ENCODE data around the gene TMEM266.

The TMEM266 gene

GRCh38 chr15:76061700-76062099, 1.9 kb downstream of the TMEM266 start:
- H4K91ac ChIP-seq (ENCODE audit: low read length): no peak overlapping the region
- H3K9ac ChIP-seq (ENCODE audit: low read length): no peak overlapping the region
- H2BK5ac ChIP-seq (ENCODE audit: low read depth, low read length, poor library complexity, severe bottlenecking): no peak overlapping the region
- no peaks in the 10 kb centered on the region for H3K79me1 ChIP-seq (replicated peaks; ENCODE audit: low read length, poor library complexity, severe bottlenecking)
- no peak overlapping the region for H2AK5ac ChIP-seq (ENCODE audit: low read length, severe bottlenecking)
- H2AFZ ChIP-seq (ENCODE audit: low read depth, low read length): no peak overlapping the region
- no peak overlapping the region for H3K18ac ChIP-seq (ENCODE audit: low read depth in 1 of 2, low read length in 2 of 2)
- no peaks in the 10 kb centered on the region for H3K9me3 ChIP-seq (ENCODE audit: control insufficient read depth, low read length)
- no peak overlapping the region for H3K4me3 ChIP-seq (ENCODE audit: insufficient read depth in 1 of 2, low read depth in 1 of 2, low read length in 2 of 2)
- no peak overlapping the region for H2BK120ac ChIP-seq (ENCODE audit: low read depth, low read length)
- no peak overlapping the region for H2BK15ac ChIP-seq (ENCODE audit: low read depth, poor library complexity, severe bottlenecking)
- no peak overlapping the region for H3K14ac ChIP-seq (ENCODE audit: low read length in 2 of 2)
- H3K36me3 ChIP-seq (ENCODE audit: control insufficient read depth in 1 of 2, insufficient read depth in 2 of 2, low read depth in 1 of 2, low read length in 2 of 2): no peaks in the 10 kb centered on the region
- 88% methylated on average over 2 of the region's 5 CpGs for WGBS
- peaks cover 75 to 88% of the 10 kb centered on the region in 2 experiments for H3K27me3 ChIP-seq (ENCODE audit: control insufficient read depth in 1 of 2, insufficient read depth in 1 of 2, low read length in 2 of 2)
- no peak for DNase-seq
- no peak overlapping the region for H3K4me2 ChIP-seq (ENCODE audit: low read length, poor library complexity, severe bottlenecking)
- peaks cover 9% of the 10 kb centered on the region for H3K4me1 ChIP-seq (ENCODE audit: control insufficient read depth, insufficient read depth, low read depth, low read length)
- no peak overlapping the region for H2BK12ac ChIP-seq (ENCODE audit: low read length in 2 of 2)
- no peak overlapping the region for H4K8ac ChIP-seq (ENCODE audit: low read length)
- H3K23ac ChIP-seq (ENCODE audit: low read length in 2 of 2): no peak overlapping the region
- H3K27ac ChIP-seq (ENCODE audit: low read length, poor library complexity, severe bottlenecking): no peak overlapping the region
- no peak overlapping the region for H3K4ac ChIP-seq (ENCODE audit: low read depth in 1 of 2, low read length in 2 of 2)

DNA sequence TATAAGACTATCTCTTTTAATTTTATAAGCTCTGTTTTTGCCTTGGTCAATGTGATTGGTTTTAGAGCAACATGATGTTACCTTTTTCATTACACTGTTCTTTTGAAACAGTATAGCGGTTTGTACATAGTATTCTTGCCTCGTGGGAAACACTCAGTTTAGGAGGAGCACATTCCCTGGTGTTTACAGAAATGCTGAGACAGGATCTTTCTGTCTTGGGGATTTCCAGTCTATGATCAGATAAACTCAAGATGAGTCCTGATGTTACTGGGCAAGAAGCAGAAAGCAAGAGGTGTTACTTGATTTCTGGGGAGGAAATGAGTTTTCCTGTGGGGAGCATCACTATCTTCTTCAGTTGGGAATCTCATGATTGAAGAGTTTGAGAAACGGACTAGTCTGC, 2.5 kb downstream of the TMEM266 start:
- H2BK15ac ChIP-seq (ENCODE audit: low read depth, poor library complexity, severe bottlenecking): no peak overlapping the region
- no peak overlapping the region for H2AK5ac ChIP-seq (ENCODE audit: low read length, severe bottlenecking)
- no peak overlapping the region for H3K27ac ChIP-seq (ENCODE audit: low read length, poor library complexity, severe bottlenecking)
- no peak overlapping the region for H4K8ac ChIP-seq (ENCODE audit: low read length)
- 45% methylated on average over 3 of the region's 3 CpGs for WGBS
- H3K9me3 ChIP-seq (ENCODE audit: control insufficient read depth, low read length): no peaks in the 10 kb centered on the region
- no peak overlapping the region for H4K91ac ChIP-seq (ENCODE audit: low read length)
- H3K9ac ChIP-seq (ENCODE audit: low read length): no peak overlapping the region
- H3K4ac ChIP-seq (ENCODE audit: low read depth in 1 of 2, low read length in 2 of 2): no peak overlapping the region
- peaks cover 9% of the 10 kb centered on the region for H3K4me1 ChIP-seq (ENCODE audit: control insufficient read depth, insufficient read depth, low read depth, low read length)
- H3K14ac ChIP-seq (ENCODE audit: low read length in 2 of 2): no peak overlapping the region
- no peak overlapping the region for H2BK5ac ChIP-seq (ENCODE audit: low read depth, low read length, poor library complexity, severe bottlenecking)
- no peak overlapping the region for H3K18ac ChIP-seq (ENCODE audit: low read depth in 1 of 2, low read length in 2 of 2)
- H3K27me3 ChIP-seq (ENCODE audit: control insufficient read depth in 1 of 2, insufficient read depth in 1 of 2, low read length in 2 of 2): peaks cover 71 to 87% of the 10 kb centered on the region in 2 experiments
- no peak overlapping the region for H2AFZ ChIP-seq (ENCODE audit: low read depth, low read length)
- H3K79me1 ChIP-seq (replicated peaks; ENCODE audit: low read length, poor library complexity, severe bottlenecking): no peaks in the 10 kb centered on the region
- no peak overlapping the region for H3K23ac ChIP-seq (ENCODE audit: low read length in 2 of 2)
- H2BK12ac ChIP-seq (ENCODE audit: low read length in 2 of 2): no peak overlapping the region
- DNase-seq: peak; percentile 36
- no peak overlapping the region for H2BK120ac ChIP-seq (ENCODE audit: low read depth, low read length)
- H3K4me3 ChIP-seq (ENCODE audit: insufficient read depth in 1 of 2, low read depth in 1 of 2, low read length in 2 of 2): no peak overlapping the region
- no peaks in the 10 kb centered on the region for H3K36me3 ChIP-seq (ENCODE audit: control insufficient read depth in 1 of 2, insufficient read depth in 2 of 2, low read depth in 1 of 2, low read length in 2 of 2)
- H3K4me2 ChIP-seq (ENCODE audit: low read length, poor library complexity, severe bottlenecking): no peak overlapping the region

DNA sequence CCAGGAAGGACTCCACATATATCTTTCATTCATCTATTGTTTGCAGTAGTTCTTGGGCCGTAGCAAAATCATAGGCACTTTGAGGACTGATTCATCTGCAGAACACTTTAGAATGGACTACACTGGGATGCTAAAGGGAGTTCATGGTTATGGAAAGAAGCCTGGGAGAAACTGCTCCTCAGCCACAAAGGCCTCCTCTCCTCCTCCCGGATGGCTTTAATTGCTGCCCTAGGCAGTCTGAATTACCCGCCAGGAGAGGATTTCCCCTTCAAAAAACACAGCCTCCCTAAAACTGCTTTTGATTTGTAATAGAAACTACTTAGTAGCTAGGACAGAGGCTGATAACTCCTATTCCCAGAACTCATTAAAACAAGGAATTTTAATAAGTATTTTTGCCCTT, 4.6 kb downstream of the TMEM266 start:
- no peak overlapping the region for H2BK12ac ChIP-seq (ENCODE audit: low read length in 2 of 2)
- H3K36me3 ChIP-seq (ENCODE audit: control insufficient read depth in 1 of 2, insufficient read depth in 2 of 2, low read depth in 1 of 2, low read length in 2 of 2): no peaks in the 10 kb centered on the region
- H3K9me3 ChIP-seq (ENCODE audit: control insufficient read depth, low read length): no peaks in the 10 kb centered on the region
- H3K14ac ChIP-seq (ENCODE audit: low read length in 2 of 2): no peak overlapping the region
- H4K8ac ChIP-seq (ENCODE audit: low read length): no peak overlapping the region
- H4K91ac ChIP-seq (ENCODE audit: low read length): no peak overlapping the region
- DNase-seq: no peak
- no peak overlapping the region for H3K4me3 ChIP-seq (ENCODE audit: insufficient read depth in 1 of 2, low read depth in 1 of 2, low read length in 2 of 2)
- no peak overlapping the region for H3K9ac ChIP-seq (ENCODE audit: low read length)
- no peaks in the 10 kb centered on the region for H3K79me1 ChIP-seq (replicated peaks; ENCODE audit: low read length, poor library complexity, severe bottlenecking)
- H2BK120ac ChIP-seq (ENCODE audit: low read depth, low read length): no peak overlapping the region
- no peak overlapping the region for H2BK15ac ChIP-seq (ENCODE audit: low read depth, poor library complexity, severe bottlenecking)
- H3K23ac ChIP-seq (ENCODE audit: low read length in 2 of 2): no peak overlapping the region
- H2BK5ac ChIP-seq (ENCODE audit: low read depth, low read length, poor library complexity, severe bottlenecking): no peak overlapping the region
- no peak overlapping the region for H3K4ac ChIP-seq (ENCODE audit: low read depth in 1 of 2, low read length in 2 of 2)
- no peak overlapping the region for H3K27ac ChIP-seq (ENCODE audit: low read length, poor library complexity, severe bottlenecking)
- H2AK5ac ChIP-seq (ENCODE audit: low read length, severe bottlenecking): no peak overlapping the region
- no peak overlapping the region for H3K18ac ChIP-seq (ENCODE audit: low read depth in 1 of 2, low read length in 2 of 2)
- H3K27me3 ChIP-seq (ENCODE audit: control insufficient read depth in 1 of 2, insufficient read depth in 1 of 2, low read length in 2 of 2): peaks cover 56 to 83% of the 10 kb centered on the region in 2 experiments
- H3K4me1 ChIP-seq (ENCODE audit: control insufficient read depth, insufficient read depth, low read depth, low read length): peaks cover 5% of the 10 kb centered on the region
- WGBS: 80% methylated on average over 1 of the region's 3 CpGs
- H3K4me2 ChIP-seq (ENCODE audit: low read length, poor library complexity, severe bottlenecking): no peak overlapping the region
- H2AFZ ChIP-seq (ENCODE audit: low read depth, low read length): no peak overlapping the region

GRCh38 chr15:76065245-76065644, 5.5 kb downstream of the TMEM266 start:
- no peak overlapping the region for H2BK15ac ChIP-seq (ENCODE audit: low read depth, poor library complexity, severe bottlenecking)
- H3K23ac ChIP-seq (ENCODE audit: low read length in 2 of 2): peak overlapping the region in 1 of 2 experiments; percentile 9
- no peak overlapping the region for H3K9ac ChIP-seq (ENCODE audit: low read length)
- 30% methylated on average over 5 of the region's 6 CpGs for WGBS
- H3K9me3 ChIP-seq (ENCODE audit: control insufficient read depth, low read length): no peaks in the 10 kb centered on the region
- H2AK5ac ChIP-seq (ENCODE audit: low read length, severe bottlenecking): no peak overlapping the region
- H2BK120ac ChIP-seq (ENCODE audit: low read depth, low read length): no peak overlapping the region
- H2BK12ac ChIP-seq (ENCODE audit: low read length in 2 of 2): no peak overlapping the region
- no peak overlapping the region for H3K4me2 ChIP-seq (ENCODE audit: low read length, poor library complexity, severe bottlenecking)
- no peak overlapping the region for H3K18ac ChIP-seq (ENCODE audit: low read depth in 1 of 2, low read length in 2 of 2)
- no peaks in the 10 kb centered on the region for H3K79me1 ChIP-seq (replicated peaks; ENCODE audit: low read length, poor library complexity, severe bottlenecking)
- H2BK5ac ChIP-seq (ENCODE audit: low read depth, low read length, poor library complexity, severe bottlenecking): no peak overlapping the region
- no peak overlapping the region for H3K4me3 ChIP-seq (ENCODE audit: insufficient read depth in 1 of 2, low read depth in 1 of 2, low read length in 2 of 2)
- H3K27me3 ChIP-seq (ENCODE audit: control insufficient read depth in 1 of 2, insufficient read depth in 1 of 2, low read length in 2 of 2): peaks cover 55 to 83% of the 10 kb centered on the region in 2 experiments
- H3K36me3 ChIP-seq (ENCODE audit: control insufficient read depth in 1 of 2, insufficient read depth in 2 of 2, low read depth in 1 of 2, low read length in 2 of 2): no peaks in the 10 kb centered on the region
- no peaks in the 10 kb centered on the region for H3K4me1 ChIP-seq (ENCODE audit: control insufficient read depth, insufficient read depth, low read depth, low read length)
- no peak overlapping the region for H3K14ac ChIP-seq (ENCODE audit: low read length in 2 of 2)
- no peak overlapping the region for H4K91ac ChIP-seq (ENCODE audit: low read length)
- H3K27ac ChIP-seq (ENCODE audit: low read length, poor library complexity, severe bottlenecking): no peak overlapping the region
- no peak overlapping the region for H3K4ac ChIP-seq (ENCODE audit: low read depth in 1 of 2, low read length in 2 of 2)
- DNase-seq: no peak
- no peak overlapping the region for H4K8ac ChIP-seq (ENCODE audit: low read length)
- H2AFZ ChIP-seq (ENCODE audit: low read depth, low read length): no peak overlapping the region

Data from mesenchymal stem cell (in vitro differentiated cells and primary cell).